GM12891 (cell line): ENCODE data around the gene CMIP.

Experiments used
- SPI1 ChIP-seq: IDR thresholded peaks from 2 replicates; pipeline ENCODE4 v1.6.1; 2011; ENCODE audit warnings: low read depth, low read length, control low read depth
- TAF1 ChIP-seq: IDR thresholded peaks from 2 replicates; pipeline ENCODE4 v1.6.1; 2011; ENCODE audit warnings: low read depth, low read length, control low read depth

- TF ChIP-seq SPI1 = no peak
- TF ChIP-seq TAF1 = no peak
These were observed 18.1 kb downstream of the CMIP start for GRCh38 chr16:81462683-81463082.
